ENCODE measurements around the gene GPR32.

GRCh38 chr19:50793558-50794065 lies 23.3 kb downstream of the GPR32 start:
- no peak for TF ChIP-seq CTCF (IDR thresholded peaks at IDR 0.05)
- no peak for TF ChIP-seq POLR2A (IDR thresholded peaks at IDR 0.05)

Data from body of pancreas (tissue), 4 donors.